Caco-2 (cell line): ENCODE data around the gene ATP6V1E1. TPM values are rescaled to one million over a fixed set of nuclear protein-coding genes. Genes with fewer than 3 reads are reported as not detected.

Experiments
- BruUV-seq: library from RNA; stranded (reverse); fragments of 400-500 nt; replicated peaks from 2 replicates; lab custom pipeline; 2021; lab: Mats Ljungman, UMichigan
- CTCF ChIA-PET: fragments of 300-600 bp; sonication (Branson Sonifier 250); formaldehyde crosslinking; loops from one replicate; lab custom pipeline; 2022; ENCODE audit warnings: antibody characterized with exemption; lab: Charles Lee
- POLR2A ChIA-PET: fragments of 300-600 bp; sonication (Branson Sonifier 250); formaldehyde crosslinking; loops from one replicate; lab custom pipeline; 2022; ENCODE audit warnings: antibody characterized with exemption; lab: Charles Lee
- DNase-seq, 2 experiments: peaks; one replicate each; pipeline versions ENCODE4 v3.0.0 to v3.0.0-alpha.2; 2020 to 2022
- H3K27me3 ChIP-seq: replicated peaks from 2 replicates; pipeline ENCODE4 v1.6.0; 2011; ENCODE audit warnings: low read length; ENCODE audit not compliant: control insufficient read depth, insufficient read depth
- H3K36me3 ChIP-seq: 2 replicates; pipeline ENCODE4 v1.5.1; 2011; ENCODE audit warnings: low read length; ENCODE audit not compliant: control insufficient read depth, insufficient read depth
- H3K4me1 ChIP-seq: fragments of 250-450 bp; sonication (Bioruptor Pico); 2 replicates; pipeline ENCODE4 v1.5.1; 2020; ENCODE audit warnings: mild to moderate bottlenecking
- H3K4me3 ChIP-seq: 2 replicates; pipeline ENCODE4 v1.5.1; 2011; ENCODE audit warnings: low read depth, mild to moderate bottlenecking, control low read depth, low read length
- H3K9me3 ChIP-seq: fragments of 250-450 bp; sonication (Bioruptor Pico); 2 replicates; pipeline ENCODE4 v1.5.1; 2020; ENCODE audit warnings: mild to moderate bottlenecking, moderate library complexity
- H3K27ac Mint-ChIP-seq: one replicate; pipeline ENCODE4 v1.8.0; 2022; ENCODE audit warnings: mixed read lengths; ENCODE audit not compliant: unreplicated experiment
- H3K27me3 Mint-ChIP-seq: one replicate; pipeline ENCODE4 v1.8.0; 2022; ENCODE audit warnings: mixed read lengths; ENCODE audit not compliant: insufficient read depth, unreplicated experiment
- H3K36me3 Mint-ChIP-seq: one replicate; pipeline ENCODE4 v1.8.0; 2022; ENCODE audit warnings: mild to moderate bottlenecking, mixed read lengths; ENCODE audit not compliant: insufficient read depth, unreplicated experiment
- H3K4me1 Mint-ChIP-seq: one replicate; pipeline ENCODE4 v1.8.0; 2022; ENCODE audit warnings: low read depth, mixed read lengths; ENCODE audit not compliant: unreplicated experiment
- H3K4me3 Mint-ChIP-seq: one replicate; pipeline ENCODE4 v1.8.0; 2022; ENCODE audit warnings: mild to moderate bottlenecking, moderate library complexity, mixed read lengths; ENCODE audit not compliant: unreplicated experiment
- H3K9me3 Mint-ChIP-seq: one replicate; pipeline ENCODE4 v1.8.0; 2022; ENCODE audit warnings: mixed read lengths; ENCODE audit not compliant: unreplicated experiment
- CTCF ChIP-seq, 2 experiments: fragments of 200-600 bp in 1 of 2; IDR thresholded peaks; 1 replicate in 1 of 2; 2 replicates in 1 of 2; pipeline versions ENCODE4 v1.5.1 to v1.8.0; 2011 to 2022; ENCODE audit warnings: antibody characterized with exemption in 1 of 2, control low read depth in 1 of 2, inconsistent platforms in 1 of 2, low read depth in 1 of 2, low read length in 1 of 2, mild to moderate bottlenecking in 1 of 2, moderate library complexity in 1 of 2; ENCODE audit not compliant: insufficient read depth in 1 of 2, severe bottlenecking in 1 of 2, unreplicated experiment in 1 of 2
- intact Hi-C: fragments of 100-400 bp; cut with micrococcal nuclease; formaldehyde crosslinking; loops from one replicate; pipeline ENCODE4 v1.10.0; 2022; ENCODE audit not compliant: unreplicated experiment
- total RNA-seq: library from RNA; stranded (reverse); gene quantifications from 2 replicates; pipeline ENCODE4 v1.2.3, GENCODE V29; 2022

The ATP6V1E1 gene
- total RNA-seq, 1 experiment from 2014 or later: 147 TPM

- Mint-ChIP-seq H3K9me3 (no peaks in the 10 kb centered on the region), H3K4me1 (no peaks in the 10 kb centered on the region), H3K27ac (no peak overlapping the region), H3K36me3 (peaks cover 42% of the 10 kb centered on the region), H3K27me3 (no peaks in the 10 kb centered on the region), H3K4me3 (no peak overlapping the region)
- no peak for TF ChIP-seq CTCF (IDR thresholded peaks at IDR 0.05; ENCODE audit: insufficient read depth in 1 of 2, low read depth in 1 of 2, low read length in 1 of 2, severe bottlenecking in 1 of 2, unreplicated experiment in 1 of 2)
- no peaks in the 10 kb centered on the region for H3K9me3 ChIP-seq
- intact Hi-C loops: no loop called here
- ChIA-PET POLR2A (interaction anchor here (0.7 kb wide), 1 partner anchor 77 kb away, joined by 7 read pairs; no protein-coding TSS in a partner anchor), CTCF (no interaction called here)
- H3K27me3 ChIP-seq: no peaks in the 10 kb centered on the region
- no peak overlapping the region for H3K4me3 ChIP-seq
- H3K4me1 ChIP-seq: no peaks in the 10 kb centered on the region
- no peak for DNase-seq
- BruUV-seq: no TSS peak
- no peaks in the 10 kb centered on the region; the same call in 1 of the 2 replicates for H3K36me3 ChIP-seq
Measured at GRCh38 chr22:17588606-17589005, 39.9 kb downstream of the ATP6V1E1 start.

DNA sequence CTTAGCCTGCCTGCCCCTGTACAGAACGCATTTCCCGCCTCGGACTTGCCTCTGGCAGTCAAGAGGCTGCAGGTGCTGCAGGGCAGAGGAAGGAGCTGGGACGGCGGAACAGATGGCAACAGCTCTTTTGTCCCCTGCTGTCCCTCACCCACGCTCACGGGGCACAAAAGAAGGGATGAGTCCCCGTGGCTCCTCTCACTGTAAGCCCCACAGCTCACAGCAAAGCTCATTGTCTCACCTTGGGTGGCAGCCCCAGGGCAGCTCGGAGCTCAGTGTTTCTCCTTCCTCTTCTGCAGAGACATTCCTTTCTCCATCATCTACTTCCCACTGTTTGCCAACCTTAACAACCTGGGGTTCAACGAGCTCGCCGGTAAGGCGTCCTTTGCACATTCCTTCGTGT lies 40.9 kb downstream of the ATP6V1E1 start:
- TF ChIP-seq CTCF (IDR thresholded peaks at IDR 0.05; ENCODE audit: insufficient read depth in 1 of 2, low read depth in 1 of 2, low read length in 1 of 2, severe bottlenecking in 1 of 2, unreplicated experiment in 1 of 2): no peak
- no peak for DNase-seq
- BruUV-seq: no TSS peak

DNA sequence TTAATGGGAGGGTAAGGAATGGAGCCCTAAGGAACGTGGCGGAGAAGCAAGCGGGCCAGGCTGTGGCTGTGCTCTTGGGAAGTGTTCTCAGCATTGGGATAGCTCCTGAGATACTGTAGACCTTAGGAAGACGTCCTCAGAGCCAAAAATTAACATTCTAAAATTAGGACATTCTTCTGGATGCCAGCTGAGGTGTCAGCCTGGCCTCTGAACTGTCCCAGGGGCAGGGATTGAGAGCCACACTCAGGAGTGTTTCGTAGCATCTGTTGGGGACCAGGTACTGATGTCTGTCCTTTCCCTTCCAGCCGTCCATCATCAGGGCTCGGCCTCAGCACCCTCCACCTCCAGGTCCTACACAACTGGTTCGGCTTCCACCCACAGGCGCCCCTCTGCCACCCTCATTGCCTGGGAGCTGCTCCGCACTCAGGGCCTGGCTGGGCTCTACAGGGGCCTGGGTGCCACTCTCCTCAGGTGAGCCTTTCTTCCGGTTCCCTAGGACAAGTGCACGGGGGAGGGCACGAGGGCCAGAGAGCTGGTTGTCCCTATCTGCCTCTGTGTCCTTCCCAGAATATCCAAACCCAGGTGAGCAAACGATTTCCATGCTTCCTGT lies 41.6 kb downstream of the ATP6V1E1 start:
- Mint-ChIP-seq H3K36me3 (peaks cover 25% of the 10 kb centered on the region), H3K9me3 (no peaks in the 10 kb centered on the region), H3K4me1 (no peaks in the 10 kb centered on the region), H3K27ac (no peak overlapping the region), H3K4me3 (no peak overlapping the region), H3K27me3 (no peaks in the 10 kb centered on the region)
- CTCF ChIA-PET: interaction anchor here (0.7 kb wide), 1 partner anchor 28 kb away, joined by 3 read pairs; no protein-coding TSS in a partner anchor
- H3K27me3 ChIP-seq: no peaks in the 10 kb centered on the region
- intact Hi-C loops: no loop called here
- DNase-seq: no peak
- H3K9me3 ChIP-seq: no peaks in the 10 kb centered on the region
- no peak for TF ChIP-seq CTCF (IDR thresholded peaks at IDR 0.05; ENCODE audit: insufficient read depth in 1 of 2, low read depth in 1 of 2, low read length in 1 of 2, severe bottlenecking in 1 of 2, unreplicated experiment in 1 of 2)
- H3K4me3 ChIP-seq: no peak overlapping the region
- no peaks in the 10 kb centered on the region for H3K4me1 ChIP-seq
- BruUV-seq: no TSS peak
- POLR2A ChIA-PET: no interaction called here
- H3K36me3 ChIP-seq: no peaks in the 10 kb centered on the region; the same call in 1 of the 2 replicates

More for the DNA sequence above, 40.9 kb downstream of the ATP6V1E1 start:
- no peaks in the 10 kb centered on the region for H3K9me3 Mint-ChIP-seq
- Histone ChIP-seq H3K4me1 (no peaks in the 10 kb centered on the region), H3K36me3 (no peaks in the 10 kb centered on the region; the same call in 1 of the 2 replicates), H3K9me3 (no peaks in the 10 kb centered on the region), H3K4me3 (no peak overlapping the region), H3K27me3 (no peaks in the 10 kb centered on the region)
- ChIA-PET CTCF (interaction anchor here (0.7 kb wide), 1 partner anchor 29 kb away, joined by 3 read pairs; no protein-coding TSS in a partner anchor), POLR2A (no interaction called here)
- H3K27ac Mint-ChIP-seq: no peak overlapping the region
- H3K27me3 Mint-ChIP-seq: no peaks in the 10 kb centered on the region
- intact Hi-C loops: no loop called here
- H3K4me3 Mint-ChIP-seq: no peak overlapping the region
- H3K36me3 Mint-ChIP-seq: peaks cover 32% of the 10 kb centered on the region
- no peaks in the 10 kb centered on the region for H3K4me1 Mint-ChIP-seq
